ENCODE results near the gene TMEM223. TPM values are rescaled to one million over a fixed set of nuclear protein-coding genes. Genes with fewer than 3 reads are reported as not detected.
"Not testable (repeated sequence)": the region's sequence is repeated elsewhere in the genome, so short reads cannot be mapped to it uniquely, and the experiment has no call there.

TMEM223 gene
- total RNA-seq, 4 donors from 2014 or later, result 20.8 to 45.1 (median 30.3) TPM

GRCh38 chr11:62830904-62831519 lies 39.2 kb upstream of the TMEM223 start:
- DNase-seq (ENCODE audit: low spot score), result no peak

GRCh38 chr11:62828130-62828529 lies 36.3 kb upstream of the TMEM223 start:
- DNase-seq (ENCODE audit: low spot score); ATAC-seq (ENCODE audit: low FRiP score): not testable (repeated sequence)

More at GRCh38 chr11:62830904-62831519, 39.2 kb upstream of the TMEM223 start:
- peak; percentile 10 for ATAC-seq (ENCODE audit: low FRiP score)
- TF ChIP-seq CTCF (IDR thresholded peaks at IDR 0.05), result no peak

- TF ChIP-seq CTCF (IDR thresholded peaks at IDR 0.05), result no peak
- DNase-seq (ENCODE audit: low spot score) (no peak), ATAC-seq (ENCODE audit: low FRiP score) (no peak)
Measured at GRCh38 chr11:62823677-62824076, 31.9 kb upstream of the TMEM223 start.

DNA sequence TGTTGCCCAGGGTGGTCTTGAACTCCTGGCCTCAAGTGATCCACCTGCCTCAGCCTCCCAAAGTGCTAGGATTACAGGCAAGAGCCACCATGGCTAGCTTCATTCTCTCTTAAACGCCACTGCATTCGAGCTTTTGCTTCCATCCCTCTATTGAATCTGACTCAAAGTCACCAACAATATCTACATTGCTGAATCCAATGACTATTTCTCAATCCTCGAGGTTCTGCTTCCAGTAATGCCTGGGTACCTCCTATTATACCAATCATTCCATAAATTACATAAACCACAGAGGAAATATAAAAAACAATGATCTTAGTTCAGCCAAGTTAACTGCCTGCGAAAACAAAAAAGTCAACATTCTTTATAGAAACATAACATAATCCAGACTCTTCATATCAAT lies 25.3 kb upstream of the TMEM223 start:
- DNase-seq (ENCODE audit: low spot score), result no peak
- no peak for ATAC-seq (ENCODE audit: low FRiP score)
- no peak for TF ChIP-seq CTCF (IDR thresholded peaks at IDR 0.05)

DNA sequence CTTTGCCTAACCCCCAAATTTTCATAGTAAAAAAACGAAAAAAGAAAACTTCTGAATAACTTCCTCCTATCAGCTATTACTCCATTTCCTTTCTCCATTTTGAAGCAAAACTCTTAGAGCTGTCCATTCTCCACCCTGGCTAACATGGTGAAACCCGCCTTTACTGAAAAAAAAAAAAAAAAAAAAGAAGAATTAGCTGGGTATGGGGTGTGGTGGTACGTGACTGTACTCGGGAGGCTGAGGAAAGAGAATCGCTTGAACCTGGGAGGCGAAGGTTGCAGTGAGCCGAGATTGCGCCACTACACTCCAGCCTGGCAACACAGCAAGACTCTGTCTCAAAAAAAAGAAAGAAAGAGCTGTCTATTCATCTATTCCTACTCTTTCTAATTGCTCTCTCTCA lies 24.8 kb upstream of the TMEM223 start:
- TF ChIP-seq CTCF (IDR thresholded peaks at IDR 0.05), result no peak
- no peak for ATAC-seq (ENCODE audit: low FRiP score)
- no peak for DNase-seq (ENCODE audit: low spot score)

- ATAC-seq (ENCODE audit: low FRiP score) (no peak), DNase-seq (ENCODE audit: low spot score) (no peak)
- TF ChIP-seq CTCF (IDR thresholded peaks at IDR 0.05), result no peak
Measured at GRCh38 chr11:62811659-62812058, 19.9 kb upstream of the TMEM223 start.

GRCh38 chr11:62810748-62811147 lies 18.9 kb upstream of the TMEM223 start:
- DNase-seq (ENCODE audit: low spot score), result no peak
- no peak for TF ChIP-seq CTCF (IDR thresholded peaks at IDR 0.05)
- no peak for ATAC-seq (ENCODE audit: low FRiP score)

Data from omental fat pad (tissue), 4 donors.